ENCODE data around the gene DCAF4L1.

Gene DCAF4L1

DNA sequence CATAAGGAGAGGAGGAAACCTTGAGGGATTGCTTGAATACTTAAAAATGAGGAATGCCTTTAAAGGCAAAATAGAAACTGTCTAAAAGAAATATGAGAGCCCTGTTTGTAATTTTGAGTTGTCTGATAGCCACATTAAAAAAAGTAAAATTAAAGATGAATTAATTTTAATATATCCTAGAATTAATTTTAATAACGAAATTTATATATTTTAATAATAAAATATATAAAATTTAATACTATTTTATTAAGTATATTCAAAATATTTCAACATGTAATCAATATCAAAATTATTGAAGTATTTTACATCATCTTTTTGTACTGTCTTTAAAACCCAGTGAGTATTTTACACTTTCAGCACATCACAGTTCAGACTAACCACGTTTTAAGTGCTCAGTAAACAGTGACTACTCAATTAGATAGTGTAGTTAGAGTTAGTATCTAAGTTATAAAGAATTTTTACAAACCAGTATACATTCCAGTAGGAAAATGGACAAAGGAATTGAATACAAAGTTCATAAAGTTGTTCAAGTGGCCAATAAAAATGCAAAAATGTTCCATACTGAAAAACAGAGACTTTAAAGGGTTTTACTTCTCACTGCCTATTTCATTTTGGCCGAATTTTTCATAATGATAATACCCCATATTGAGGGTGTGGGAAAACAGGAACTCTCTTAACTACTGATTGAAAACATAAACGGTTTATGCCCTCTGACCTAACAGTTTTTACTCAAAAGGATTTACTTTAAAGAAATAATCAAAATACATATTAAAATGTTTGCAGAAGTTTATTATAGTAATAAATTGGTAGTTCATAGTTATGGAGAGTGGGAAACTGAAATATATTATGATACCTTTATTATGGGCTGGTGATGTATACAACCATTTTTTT lies 11.7 kb downstream of the DCAF4L1 start:
- no peaks in the 10 kb centered on the region for H3K36me3 ChIP-seq (ENCODE audit: control insufficient read depth, insufficient read depth, low read length)
- H3K4me1 ChIP-seq (ENCODE audit: control insufficient read depth, insufficient read depth, low read length): peaks cover 4% of the 10 kb centered on the region
- H3K9me3 ChIP-seq (ENCODE audit: control insufficient read depth, low read length): no peaks in the 10 kb centered on the region
- H3K27me3 ChIP-seq (ENCODE audit: control insufficient read depth, insufficient read depth, low read length): no peaks in the 10 kb centered on the region
- H3K4me3 ChIP-seq (ENCODE audit: low read length): no peak overlapping the region
- no peak overlapping the region for H3K9ac ChIP-seq (ENCODE audit: low read length)

DNA sequence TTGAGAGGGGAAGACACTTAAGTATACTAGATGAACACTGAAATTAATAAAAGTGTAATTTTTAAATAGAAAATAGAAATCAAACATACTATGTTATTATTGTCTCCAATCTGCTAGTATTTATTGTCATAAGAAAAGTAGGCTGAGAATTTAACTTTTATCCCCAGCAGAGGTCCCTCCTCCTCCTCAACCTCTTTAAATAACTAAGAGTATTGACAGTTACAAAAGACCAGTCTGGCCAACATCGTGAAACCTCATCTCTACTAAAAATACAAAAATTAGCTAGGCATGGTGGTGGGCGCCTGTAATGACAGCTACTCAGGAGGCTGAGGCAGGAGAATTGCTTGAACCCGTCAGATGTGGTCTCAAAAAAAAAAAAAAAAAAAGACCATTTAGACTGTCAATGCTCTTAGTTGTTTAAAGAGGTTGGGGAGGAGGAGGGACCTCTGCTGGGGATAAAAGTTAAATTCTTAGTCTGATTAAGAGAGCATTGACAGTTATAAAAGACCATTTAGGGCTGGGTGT lies 13.0 kb downstream of the DCAF4L1 start:
- H3K27me3 ChIP-seq (ENCODE audit: control insufficient read depth, insufficient read depth, low read length): no peaks in the 10 kb centered on the region
- no peaks in the 10 kb centered on the region for H3K36me3 ChIP-seq (ENCODE audit: control insufficient read depth, insufficient read depth, low read length)
- H3K4me1 ChIP-seq (ENCODE audit: control insufficient read depth, insufficient read depth, low read length): peaks cover 4% of the 10 kb centered on the region
- no peaks in the 10 kb centered on the region for H3K9me3 ChIP-seq (ENCODE audit: control insufficient read depth, low read length)
- no peak overlapping the region for H3K9ac ChIP-seq (ENCODE audit: low read length)
- no peak overlapping the region for H3K4me3 ChIP-seq (ENCODE audit: low read length)

DNA sequence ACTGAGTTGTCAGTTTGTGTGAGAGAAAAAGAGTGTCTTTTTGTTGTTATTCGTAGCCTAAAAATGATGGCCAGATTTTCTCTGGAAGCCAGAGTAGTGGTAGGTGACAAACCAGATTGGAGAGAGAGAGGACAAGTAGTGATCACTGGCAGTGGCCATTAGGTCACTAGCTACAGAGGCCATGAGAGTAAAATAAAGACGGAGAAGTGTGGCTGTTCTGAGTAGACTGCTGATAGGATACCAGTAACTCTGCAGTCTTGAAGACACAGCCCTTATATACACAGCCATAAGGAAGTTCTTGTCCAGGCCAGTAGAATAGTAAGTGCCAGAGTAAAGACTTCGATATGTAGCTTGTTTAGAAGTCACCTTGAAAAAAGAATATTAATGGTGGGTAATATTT lies 16.5 kb downstream of the DCAF4L1 start:
- Histone ChIP-seq H3K4me1 (ENCODE audit: control insufficient read depth, insufficient read depth, low read length) (no peaks in the 10 kb centered on the region), H3K36me3 (ENCODE audit: control insufficient read depth, insufficient read depth, low read length) (no peaks in the 10 kb centered on the region), H3K27me3 (ENCODE audit: control insufficient read depth, insufficient read depth, low read length) (no peaks in the 10 kb centered on the region), H3K9me3 (ENCODE audit: control insufficient read depth, low read length) (no peaks in the 10 kb centered on the region), H3K9ac (ENCODE audit: low read length) (no peak overlapping the region), H3K4me3 (ENCODE audit: low read length) (no peak overlapping the region)

DNA sequence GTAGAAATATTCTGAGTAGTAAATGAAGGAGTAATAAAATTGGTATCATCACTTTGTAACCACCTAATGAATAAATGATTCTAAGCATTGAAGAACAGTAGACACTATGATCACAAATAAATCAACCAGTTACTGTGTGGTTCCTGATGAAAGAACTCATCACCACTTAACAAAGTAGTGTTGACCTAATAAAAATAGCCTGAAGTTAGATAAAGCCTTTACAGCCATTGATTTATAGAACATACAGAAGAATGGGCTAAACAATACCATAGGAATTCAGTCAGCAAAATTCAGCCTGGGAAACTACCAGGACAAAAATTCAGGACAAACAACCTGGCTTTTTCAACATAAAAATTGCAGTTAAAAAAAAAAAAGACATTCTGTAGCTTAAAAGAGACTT lies 17.8 kb downstream of the DCAF4L1 start:
- Histone ChIP-seq H3K36me3 (ENCODE audit: control insufficient read depth, insufficient read depth, low read length) (peaks cover 6% of the 10 kb centered on the region), H3K9me3 (ENCODE audit: control insufficient read depth, low read length) (no peaks in the 10 kb centered on the region), H3K4me1 (ENCODE audit: control insufficient read depth, insufficient read depth, low read length) (no peaks in the 10 kb centered on the region), H3K4me3 (ENCODE audit: low read length) (no peak overlapping the region), H3K27me3 (ENCODE audit: control insufficient read depth, insufficient read depth, low read length) (no peaks in the 10 kb centered on the region), H3K9ac (ENCODE audit: low read length) (no peak overlapping the region)

DNA sequence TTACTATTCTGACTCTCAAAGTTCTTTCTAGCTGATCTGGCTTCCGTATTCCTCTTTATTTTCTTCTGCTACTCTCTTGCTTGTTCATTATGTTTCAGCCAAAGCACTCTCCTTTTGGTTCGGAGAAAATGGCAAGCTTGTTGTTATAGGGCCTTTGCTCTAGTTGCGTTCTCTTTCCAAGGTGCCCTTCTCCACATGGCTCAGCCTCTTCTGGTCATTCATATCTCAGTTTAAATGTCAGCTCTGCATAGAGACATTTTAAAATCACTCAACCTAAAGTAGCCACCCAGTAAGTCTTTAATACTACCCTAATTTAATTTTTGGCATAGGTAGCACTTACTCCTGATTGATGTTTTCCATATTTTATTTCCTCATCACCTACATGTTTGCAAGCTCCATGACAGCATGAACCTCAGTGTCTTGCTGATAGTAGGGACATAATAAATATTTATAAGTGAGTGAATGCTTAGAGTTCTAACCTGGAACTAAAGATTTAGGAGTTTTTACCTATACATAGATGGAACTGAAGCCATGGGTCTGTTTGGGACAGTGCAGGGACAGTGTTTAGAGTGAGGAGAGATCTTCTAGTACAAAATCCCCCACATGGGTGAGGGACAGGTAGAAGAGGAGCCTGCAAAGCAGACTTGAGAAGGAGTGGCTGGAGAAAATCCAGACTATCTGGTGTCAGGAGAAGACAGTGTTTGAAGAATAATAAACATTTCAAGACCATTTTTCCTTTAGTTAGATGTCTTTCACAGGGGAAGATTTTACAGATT lies 26.6 kb downstream of the DCAF4L1 start:
- peaks cover 6% of the 10 kb centered on the region for H3K36me3 ChIP-seq (ENCODE audit: control insufficient read depth, insufficient read depth, low read length)
- H3K9ac ChIP-seq (ENCODE audit: low read length): no peak overlapping the region
- no peaks in the 10 kb centered on the region for H3K27me3 ChIP-seq (ENCODE audit: control insufficient read depth, insufficient read depth, low read length)
- H3K4me1 ChIP-seq (ENCODE audit: control insufficient read depth, insufficient read depth, low read length): no peaks in the 10 kb centered on the region
- H3K4me3 ChIP-seq (ENCODE audit: low read length): no peak overlapping the region
- no peaks in the 10 kb centered on the region for H3K9me3 ChIP-seq (ENCODE audit: control insufficient read depth, low read length)

DNA sequence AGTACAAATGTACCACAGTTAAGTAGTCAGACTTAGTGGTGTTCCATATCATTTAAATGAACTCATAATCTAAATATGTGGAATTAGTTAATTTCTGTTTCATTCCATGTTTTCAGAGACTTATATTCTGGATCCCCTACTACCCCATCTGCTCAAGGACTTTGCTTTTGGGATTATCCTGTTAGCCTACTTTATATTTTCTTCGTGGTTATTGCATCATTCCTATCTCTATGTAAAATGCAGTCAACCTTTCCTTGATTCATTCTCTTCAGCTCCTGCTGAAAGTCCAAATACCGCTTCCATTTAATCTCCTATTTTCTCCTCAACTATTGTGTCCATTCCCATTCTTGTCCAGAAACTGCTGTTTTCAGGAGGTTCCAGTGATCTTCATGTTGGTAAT lies 33.9 kb downstream of the DCAF4L1 start:
- Histone ChIP-seq H3K27me3 (ENCODE audit: control insufficient read depth, insufficient read depth, low read length) (no peaks in the 10 kb centered on the region), H3K4me3 (ENCODE audit: low read length) (no peak overlapping the region), H3K36me3 (ENCODE audit: control insufficient read depth, insufficient read depth, low read length) (no peaks in the 10 kb centered on the region), H3K9me3 (ENCODE audit: control insufficient read depth, low read length) (no peaks in the 10 kb centered on the region), H3K4me1 (ENCODE audit: control insufficient read depth, insufficient read depth, low read length) (no peaks in the 10 kb centered on the region), H3K9ac (ENCODE audit: low read length) (no peak overlapping the region)

DNA sequence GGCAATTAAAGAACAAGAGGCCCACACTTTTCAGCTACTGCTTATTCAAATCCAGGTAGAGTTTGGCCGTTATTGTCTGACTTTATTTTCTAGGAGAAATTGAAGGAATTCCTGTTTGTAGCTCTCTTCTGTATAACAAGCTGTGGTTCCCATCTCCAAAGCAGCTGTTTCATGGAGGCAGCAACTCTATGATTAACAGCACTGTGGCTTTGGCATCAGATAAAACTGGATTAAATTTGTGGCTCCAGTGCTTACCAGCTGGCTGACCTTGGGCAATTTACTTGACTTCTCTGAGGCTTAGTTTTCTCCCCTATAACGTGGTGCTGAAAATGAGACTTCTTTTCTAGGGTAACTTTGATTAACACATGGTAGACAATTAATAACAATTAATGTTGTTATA lies 36.9 kb downstream of the DCAF4L1 start:
- no peak overlapping the region for H3K4me3 ChIP-seq (ENCODE audit: low read length)
- no peaks in the 10 kb centered on the region for H3K9me3 ChIP-seq (ENCODE audit: control insufficient read depth, low read length)
- H3K27me3 ChIP-seq (ENCODE audit: control insufficient read depth, insufficient read depth, low read length): no peaks in the 10 kb centered on the region
- H3K4me1 ChIP-seq (ENCODE audit: control insufficient read depth, insufficient read depth, low read length): no peaks in the 10 kb centered on the region
- H3K9ac ChIP-seq (ENCODE audit: low read length): no peak overlapping the region
- H3K36me3 ChIP-seq (ENCODE audit: control insufficient read depth, insufficient read depth, low read length): no peaks in the 10 kb centered on the region

Measured in mucosa of stomach (tissue), 1 donor.